Mesenteric fat pad (tissue), 1 donor: ENCODE results near the gene RPL3. TPM values are rescaled to one million over a fixed set of nuclear protein-coding genes. Genes with fewer than 3 reads are reported as not detected.

Source experiments
- DNase-seq: peaks from one replicate; pipeline ENCODE4 v3.0.0-alpha.2; 2020; ENCODE audit warnings: low spot score
- total RNA-seq: library from RNA; stranded (reverse); fragmentation: NEBNext Ultra II Directional; extraction: Animal tissue kit (Norgen Biotek cat#: 25700); gene quantifications from one replicate; pipeline ENCODE4 v1.2.1, GENCODE V29; 2021
- donor health status: DM: yes; HTN: yes; CAD: no.

RPL3 gene
- total RNA-seq, 1 donor from 2014 or later: 1,402 TPM

DNA sequence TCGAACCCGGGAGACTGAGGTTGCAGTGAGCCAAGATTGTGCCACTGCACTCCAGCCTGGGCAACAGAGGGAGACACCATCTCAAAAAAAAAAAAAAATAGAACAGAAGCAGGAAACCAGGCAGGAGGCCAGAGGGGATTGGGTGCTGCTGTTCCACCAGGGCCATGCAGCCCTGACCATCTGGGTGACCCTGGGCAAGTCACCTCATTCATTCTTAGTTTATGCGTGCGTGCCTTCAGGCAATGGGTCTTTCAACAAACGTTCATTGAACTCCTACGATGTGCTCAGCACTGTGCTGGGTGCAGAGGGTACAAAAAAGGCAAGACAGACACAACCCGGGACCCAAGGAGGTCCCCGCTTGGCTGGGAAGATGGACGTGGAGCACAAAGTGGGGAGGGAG lies 18.3 kb downstream of the RPL3 start:
- DNase-seq: no peak

- no peak for DNase-seq
Observed at GRCh38 chr22:39300186-39300830, 19.1 kb downstream of the RPL3 start.

- no peak for DNase-seq
Observed at GRCh38 chr22:39299829-39300178, 19.6 kb downstream of the RPL3 start.

DNA sequence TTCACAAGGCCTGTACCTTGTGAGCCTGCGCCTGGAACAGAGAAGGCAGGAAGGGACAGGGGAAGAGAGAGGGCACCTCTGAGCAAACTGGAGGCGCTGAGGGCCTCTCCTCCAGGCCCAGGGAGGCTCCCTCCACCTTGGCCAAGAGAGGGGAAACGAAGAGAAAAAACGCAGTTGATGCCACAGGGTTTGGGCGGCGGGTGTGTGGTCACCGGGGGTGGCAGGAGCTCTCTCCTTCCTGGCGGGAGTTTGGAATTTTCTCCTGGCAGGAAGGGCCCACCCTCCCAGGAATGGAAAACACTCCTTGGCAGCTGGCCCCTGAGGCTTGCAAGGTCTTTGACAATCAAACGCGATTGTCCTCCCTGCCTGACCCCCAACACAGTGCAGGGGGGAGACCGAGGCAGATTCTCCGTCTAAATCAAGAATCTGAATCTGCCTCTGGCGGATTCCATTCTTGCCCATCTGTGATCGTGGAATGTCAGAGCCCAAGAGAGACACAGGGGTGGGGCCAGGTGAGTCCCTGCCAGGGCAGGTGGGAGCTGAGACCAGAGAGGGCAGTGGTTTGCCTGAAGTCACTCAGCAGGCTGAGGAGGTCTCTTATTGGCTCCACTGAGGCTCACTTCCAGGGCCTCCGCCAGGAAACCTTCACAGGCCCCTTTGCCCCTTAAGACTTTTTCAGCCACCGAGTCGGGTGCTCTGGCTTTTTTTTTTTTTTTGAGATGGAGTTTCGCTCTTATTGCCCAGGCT lies 21.0 kb downstream of the RPL3 start:
- DNase-seq: no peak

DNA sequence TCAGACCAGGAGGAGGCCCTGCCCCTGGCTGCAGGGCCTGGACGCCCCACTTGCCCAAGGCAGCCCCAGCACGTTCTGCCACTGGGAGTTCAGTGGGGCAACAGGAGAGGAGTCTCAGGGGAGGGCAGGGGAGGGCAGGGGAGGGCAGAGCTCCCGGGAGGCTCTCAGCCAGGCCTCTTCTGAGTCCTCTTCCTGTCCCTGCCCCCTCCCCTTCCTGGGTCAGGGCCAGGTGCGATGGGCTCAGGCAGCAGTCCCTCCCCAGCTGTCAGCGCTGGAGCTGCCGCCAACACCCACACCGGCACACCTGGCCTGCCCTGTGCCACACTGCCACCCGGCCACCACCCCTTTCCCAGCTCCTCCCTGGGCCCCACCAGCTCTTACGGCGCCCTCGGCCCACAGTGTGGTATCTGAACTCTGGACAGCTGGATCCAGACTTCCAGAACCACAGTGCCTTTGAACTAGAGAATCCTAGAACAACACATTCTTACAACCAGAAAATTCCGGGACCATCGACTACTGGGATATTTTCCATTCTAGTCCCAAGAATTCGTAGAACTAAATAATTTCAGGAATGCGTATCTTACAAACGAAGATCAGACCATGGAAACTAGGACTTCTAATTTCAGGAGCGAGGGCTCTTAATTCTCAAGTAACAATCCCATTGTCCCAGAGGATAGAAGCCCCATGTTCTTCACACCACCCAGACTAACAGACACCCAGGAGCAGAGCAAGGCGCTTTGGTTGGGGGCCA lies 21.8 kb downstream of the RPL3 start:
- DNase-seq: no peak

- DNase-seq: no peak
Observed at GRCh38 chr22:39296981-39297489, 22.4 kb downstream of the RPL3 start.

DNA sequence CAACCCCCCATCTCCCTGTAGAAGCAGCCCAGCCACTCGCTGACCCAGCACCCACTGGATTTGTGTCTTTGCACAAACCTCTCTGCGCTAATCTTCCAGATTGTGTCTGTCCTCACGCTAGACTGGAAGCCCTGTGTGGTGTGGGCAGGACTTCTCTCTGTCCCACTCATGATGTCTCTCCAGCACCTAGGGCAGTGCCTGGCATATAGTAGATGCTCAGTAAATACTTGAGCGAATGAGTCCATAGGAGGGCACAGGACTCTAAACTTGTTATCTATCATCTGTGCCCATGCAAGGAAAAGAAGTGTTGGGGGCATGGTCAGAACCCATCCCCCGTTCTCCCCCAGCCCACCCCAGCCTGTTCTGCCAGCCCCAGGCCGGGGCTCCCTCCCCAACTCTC lies 22.9 kb downstream of the RPL3 start:
- no peak for DNase-seq

GRCh38 chr22:39294571-39295468 lies 24.6 kb downstream of the RPL3 start:
- DNase-seq: no peak

- no peak for DNase-seq
Observed at GRCh38 chr22:39293766-39294368, 25.6 kb downstream of the RPL3 start.

DNA sequence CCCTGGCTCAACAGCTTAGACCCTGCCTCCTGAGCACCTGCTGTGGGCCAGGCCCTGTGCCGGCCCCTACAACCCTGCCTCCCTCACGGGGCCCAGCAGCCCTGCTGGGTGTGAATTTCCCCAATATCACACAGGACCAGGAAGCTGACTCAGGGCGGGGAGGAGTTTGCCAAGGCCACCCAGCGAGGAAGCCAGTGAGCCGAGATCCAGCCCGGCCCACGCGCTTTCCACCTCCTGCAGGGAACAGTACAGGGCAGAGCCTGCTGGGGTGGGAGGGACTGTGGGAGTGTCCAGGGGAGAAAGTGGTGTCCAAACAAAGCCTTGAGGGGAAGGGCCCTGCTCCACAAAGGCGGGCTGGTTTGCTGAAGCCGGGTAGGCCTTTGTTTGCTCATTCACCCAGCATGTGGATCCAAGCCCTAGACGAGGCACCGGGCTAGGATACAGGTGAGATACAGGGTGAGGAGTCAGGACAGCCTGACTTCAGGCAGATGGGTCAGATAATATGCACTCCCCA lies 26.8 kb downstream of the RPL3 start:
- DNase-seq: peak; percentile 96

GRCh38 chr22:39292031-39292462 lies 27.4 kb downstream of the RPL3 start:
- no peak for DNase-seq

- no peak for DNase-seq
Observed at GRCh38 chr22:39291523-39291922, 27.9 kb downstream of the RPL3 start.

DNA sequence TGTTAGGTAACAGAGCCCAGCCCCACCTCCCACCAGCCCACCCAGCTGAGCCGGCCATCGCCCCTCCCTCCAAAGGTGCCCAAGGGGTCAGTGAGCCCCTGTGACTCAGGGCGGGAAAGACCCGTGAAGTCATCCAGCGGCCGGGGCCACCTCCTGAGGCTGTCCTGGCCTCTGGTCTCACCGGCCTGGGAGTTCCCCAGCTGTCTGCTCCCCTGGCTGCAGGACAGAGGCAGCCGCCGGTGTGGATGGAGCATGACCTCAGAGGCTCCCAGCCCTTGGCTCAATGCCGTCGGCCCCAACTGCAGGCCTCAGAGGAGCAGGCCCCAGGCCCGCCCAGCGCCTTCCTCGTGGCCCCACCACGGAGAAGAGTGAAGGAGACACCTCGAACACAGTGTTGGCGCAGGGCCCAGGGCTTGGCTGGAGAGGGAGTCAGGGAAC lies 28.7 kb downstream of the RPL3 start:
- no peak for DNase-seq

- no peak for DNase-seq
Observed at GRCh38 chr22:39289975-39290720, 29.3 kb downstream of the RPL3 start.

DNA sequence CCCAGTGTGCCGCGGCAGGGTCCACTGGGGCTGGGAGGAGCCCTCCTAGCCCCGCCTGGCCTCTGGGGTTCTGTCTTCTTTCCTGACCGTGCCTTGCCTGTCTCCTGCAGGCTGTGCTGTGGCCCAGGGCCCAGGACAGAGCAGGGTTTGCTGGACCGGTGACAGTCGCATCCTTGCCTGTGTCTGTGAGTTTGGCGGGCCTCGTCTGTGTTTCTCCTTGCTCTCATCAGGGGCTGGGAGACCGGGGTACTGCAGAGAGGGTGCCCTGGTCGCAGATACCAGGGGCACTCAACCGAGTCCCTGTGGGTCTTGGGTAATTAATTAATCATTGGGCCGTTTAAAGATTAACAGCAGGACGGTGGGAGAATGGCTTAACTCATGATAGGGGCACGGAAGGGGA lies 29.9 kb downstream of the RPL3 start:
- DNase-seq: no peak

GRCh38 chr22:39288135-39288898 lies 31.1 kb downstream of the RPL3 start:
- no peak for DNase-seq

- no peak for DNase-seq
Observed at GRCh38 chr22:39287076-39287725, 32.2 kb downstream of the RPL3 start.

- no peak for DNase-seq
Observed at GRCh38 chr22:39284983-39285382, 34.4 kb downstream of the RPL3 start.
